ENCODE results near the gene GRK6.

DNA sequence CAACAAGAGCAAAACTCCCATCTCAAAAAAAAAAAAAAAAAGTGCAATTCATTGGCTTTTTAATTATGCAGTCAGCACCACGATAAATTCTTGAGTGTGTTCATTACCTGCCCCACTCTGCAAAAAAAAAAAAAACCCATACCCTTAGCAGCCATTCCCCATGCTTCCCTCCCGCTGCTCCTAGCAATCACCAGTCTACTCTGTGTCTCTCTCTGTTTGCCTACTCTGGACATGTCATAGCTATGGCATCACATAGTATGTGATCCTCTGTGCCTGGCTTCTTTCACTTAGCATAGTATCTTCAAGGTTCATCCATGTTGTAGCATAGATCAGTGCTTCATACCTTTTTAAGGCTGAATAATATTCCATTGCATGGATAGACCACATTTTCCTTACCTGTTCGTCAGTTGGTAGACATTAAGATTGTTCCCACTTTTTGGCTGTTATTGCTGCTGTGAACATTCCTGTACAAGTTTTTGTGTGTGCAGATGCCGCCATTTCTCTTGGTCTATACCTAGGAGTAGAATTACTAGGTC is 13.1 kb downstream of the GRK6 start:
- TF ChIP-seq ZNF776 (tag by site-specific recombination; IDR thresholded peaks at IDR 0.05; ENCODE audit: borderline replicate concordance), result no peak
- TF ChIP-seq, protein P1, sequence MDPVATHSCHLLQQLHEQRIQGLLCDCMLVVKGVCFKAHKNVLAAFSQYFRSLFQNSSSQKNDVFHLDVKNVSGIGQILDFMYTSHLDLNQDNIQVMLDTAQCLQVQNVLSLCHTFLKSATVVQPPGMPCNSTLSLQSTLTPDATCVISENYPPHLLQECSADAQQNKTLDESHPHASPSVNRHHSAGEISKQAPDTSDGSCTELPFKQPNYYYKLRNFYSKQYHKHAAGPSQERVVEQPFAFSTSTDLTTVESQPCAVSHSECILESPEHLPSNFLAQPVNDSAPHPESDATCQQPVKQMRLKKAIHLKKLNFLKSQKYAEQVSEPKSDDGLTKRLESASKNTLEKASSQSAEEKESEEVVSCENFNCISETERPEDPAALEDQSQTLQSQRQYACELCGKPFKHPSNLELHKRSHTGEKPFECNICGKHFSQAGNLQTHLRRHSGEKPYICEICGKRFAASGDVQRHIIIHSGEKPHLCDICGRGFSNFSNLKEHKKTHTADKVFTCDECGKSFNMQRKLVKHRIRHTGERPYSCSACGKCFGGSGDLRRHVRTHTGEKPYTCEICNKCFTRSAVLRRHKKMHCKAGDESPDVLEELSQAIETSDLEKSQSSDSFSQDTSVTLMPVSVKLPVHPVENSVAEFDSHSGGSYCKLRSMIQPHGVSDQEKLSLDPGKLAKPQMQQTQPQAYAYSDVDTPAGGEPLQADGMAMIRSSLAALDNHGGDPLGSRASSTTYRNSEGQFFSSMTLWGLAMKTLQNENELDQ (tag by site-specific recombination; IDR thresholded peaks at IDR 0.05; ENCODE audit: low read depth), result no peak
- TF ChIP-seq, protein P2, sequence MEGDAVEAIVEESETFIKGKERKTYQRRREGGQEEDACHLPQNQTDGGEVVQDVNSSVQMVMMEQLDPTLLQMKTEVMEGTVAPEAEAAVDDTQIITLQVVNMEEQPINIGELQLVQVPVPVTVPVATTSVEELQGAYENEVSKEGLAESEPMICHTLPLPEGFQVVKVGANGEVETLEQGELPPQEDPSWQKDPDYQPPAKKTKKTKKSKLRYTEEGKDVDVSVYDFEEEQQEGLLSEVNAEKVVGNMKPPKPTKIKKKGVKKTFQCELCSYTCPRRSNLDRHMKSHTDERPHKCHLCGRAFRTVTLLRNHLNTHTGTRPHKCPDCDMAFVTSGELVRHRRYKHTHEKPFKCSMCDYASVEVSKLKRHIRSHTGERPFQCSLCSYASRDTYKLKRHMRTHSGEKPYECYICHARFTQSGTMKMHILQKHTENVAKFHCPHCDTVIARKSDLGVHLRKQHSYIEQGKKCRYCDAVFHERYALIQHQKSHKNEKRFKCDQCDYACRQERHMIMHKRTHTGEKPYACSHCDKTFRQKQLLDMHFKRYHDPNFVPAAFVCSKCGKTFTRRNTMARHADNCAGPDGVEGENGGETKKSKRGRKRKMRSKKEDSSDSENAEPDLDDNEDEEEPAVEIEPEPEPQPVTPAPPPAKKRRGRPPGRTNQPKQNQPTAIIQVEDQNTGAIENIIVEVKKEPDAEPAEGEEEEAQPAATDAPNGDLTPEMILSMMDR (tag by site-specific recombination; IDR thresholded peaks at IDR 0.05), result no peak
- TF ChIP-seq KLF1 (tag by site-specific recombination; IDR thresholded peaks at IDR 0.05), result no peak
- no peak for TF ChIP-seq KLF16 (tag by site-specific recombination; IDR thresholded peaks at IDR 0.05)
- TF ChIP-seq ZNF670 (tag by site-specific recombination; IDR thresholded peaks at IDR 0.05; ENCODE audit: low read depth), result no peak
- no peak for TF ChIP-seq REPIN1 (tag by site-specific recombination; IDR thresholded peaks at IDR 0.05; ENCODE audit: low read depth)
- no peak for TF ChIP-seq MEIS1 (CRISPR knock-in tag; IDR thresholded peaks at IDR 0.05; ENCODE audit: borderline replicate concordance)
